K562 (cell line): ENCODE results near the gene EPO. TPM values are rescaled to one million over a fixed set of nuclear protein-coding genes. Genes with fewer than 3 reads are reported as not detected.

Experiments
- ARNT ChIP-seq, 2 experiments: fragments of 450-650 bp; IDR thresholded peaks; 2 replicates each; pipeline ENCODE4 v1.6.1; 2016; ENCODE audit warnings: mild to moderate bottlenecking in 1 of 2
- CBFB ChIP-seq: sonication (generic); formaldehyde crosslinking; IDR thresholded peaks from 2 replicates; pipeline ENCODE4 v1.4.0; 2020; ENCODE audit warnings: mild to moderate bottlenecking, missing genetic modification reagents
- GTF2F1 ChIP-seq: IDR thresholded peaks from 2 replicates; pipeline ENCODE4 v1.6.1; 2011; ENCODE audit warnings: low read depth, low read length, improper control_type of control experiment
- MCM2 ChIP-seq: fragments of 450-650 bp; IDR thresholded peaks from 2 replicates; pipeline ENCODE4 v1.6.1; 2017; ENCODE audit warnings: low read depth, mild to moderate bottlenecking
- MXI1 ChIP-seq: IDR thresholded peaks from 2 replicates; pipeline ENCODE4 v1.6.1; 2011; ENCODE audit warnings: low read depth, mild to moderate bottlenecking, improper control_type of control experiment, low read length
- NRF1 ChIP-seq, 2 experiments: fragments of 450-650 bp; IDR thresholded peaks in 1 of 2; conservative IDR thresholded peaks in 1 of 2; 2 replicates each; pipeline ENCODE4 v1.6.1; 2014; ENCODE audit warnings: mild to moderate bottlenecking in 2 of 2
- PBX2 ChIP-seq, 2 experiments: IDR thresholded peaks in 1 of 2; conservative IDR thresholded peaks in 1 of 2; 2 replicates each; pipeline ENCODE4 v1.6.1; 2016; ENCODE audit warnings: low read depth in 2 of 2, mild to moderate bottlenecking in 1 of 2, missing compliant biosample characterization in 1 of 2, missing genetic modification characterization in 1 of 2, moderate library complexity in 1 of 2
- RBM25 ChIP-seq: fragments of 200-400 bp; formaldehyde crosslinking; IDR thresholded peaks from 2 replicates; pipeline ENCODE4 v1.6.1; 2018; ENCODE audit warnings: low read length, low read depth, moderate library complexity; ENCODE audit not compliant: severe bottlenecking
- SNAPC5 ChIP-seq: fragments of 250-450 bp; sonication (Bioruptor Pico); IDR thresholded peaks from 2 replicates; pipeline ENCODE4 v1.8.0; 2021; ENCODE audit warnings: moderate library complexity, mild to moderate bottlenecking, inconsistent platforms
- SREBF1 ChIP-seq: fragments of 150-350 bp; IDR thresholded peaks from 2 replicates; pipeline ENCODE4 v1.6.1; 2014; ENCODE audit warnings: antibody characterized with exemption, low read depth, low read length, borderline replicate concordance
- TAF1 ChIP-seq: IDR thresholded peaks from 2 replicates; pipeline ENCODE4 v1.6.1; 2011; ENCODE audit warnings: mild to moderate bottlenecking, low read length, moderate library complexity; ENCODE audit not compliant: insufficient read depth, control insufficient read depth, severe bottlenecking; ENCODE audit errors: extremely low read depth
- U2AF1 ChIP-seq: fragments of 200-400 bp; formaldehyde crosslinking; optimal IDR thresholded peaks from 2 replicates; pipeline ENCODE3; 2017; ENCODE audit warnings: mild to moderate bottlenecking, low read depth, low read length, moderate library complexity
- XRCC3 ChIP-seq: fragments of 450-650 bp; IDR thresholded peaks from 2 replicates; pipeline ENCODE4 v1.6.1; 2017; ENCODE audit warnings: mild to moderate bottlenecking, moderate library complexity
- ZKSCAN3 ChIP-seq: fragments of 250-450 bp; sonication (Bioruptor Pico); IDR thresholded peaks from 2 replicates; pipeline ENCODE4 v1.4.0; 2020
- ZNF274 ChIP-seq: IDR thresholded peaks from 2 replicates; pipeline ENCODE4 v1.6.1; 2011; ENCODE audit warnings: low read depth, mild to moderate bottlenecking, low read length, moderate library complexity, borderline replicate concordance
- ZNF384 ChIP-seq: IDR thresholded peaks from 2 replicates; pipeline ENCODE4 v1.6.1; 2012; ENCODE audit warnings: low read depth, low read length, improper control_type of control experiment
- ZNF518B ChIP-seq: fragments of 250-450 bp; sonication (Bioruptor Pico); IDR thresholded peaks from 2 replicates; pipeline ENCODE4 v1.5.0; 2021; ENCODE audit warnings: mild to moderate bottlenecking, moderate library complexity
- ZSCAN29 ChIP-seq: fragments of 450-650 bp; IDR thresholded peaks from 2 replicates; pipeline ENCODE4 v1.6.1; 2017
- polyA plus RNA-seq, 8 experiments: library from polyadenylated mRNA; depleted of rRNA in 4 of 8; stranded (reverse) in 5 of 8; unstranded in 3 of 8; fragments of >200 nt; fragmentation: Nextera tagmentation in 2 of 8; fragmentation: Illumina TruSeq in 1 of 8; extraction: Ambion mirVana in 2 of 8; extraction: Trizol in 1 of 8; gene quantifications; 2 replicates each; pipeline versions ENCODE4 v1.2.1 to v1.2.3, GENCODE V29; 2011 to 2014; ENCODE audit warnings: inconsistent platforms in 1 of 8, missing spikeins in 1 of 8
- total RNA-seq, 7 experiments: library from RNA; depleted of rRNA in 6 of 7; stranded (reverse); fragments of >200 nt in 6 of 7; fragmentation: Illumina TruSeq in 2 of 7; extraction: Trizol in 2 of 7; gene quantifications; 2 replicates each; pipeline versions ENCODE4 v1.2.1 to v1.2.3, GENCODE V29; 2011 to 2021; ENCODE audit warnings: low replicate concordance in 1 of 7
- TF ChIP-seq, protein P1 (sequence below): fragments of 250-450 bp; sonication (Bioruptor Pico); IDR thresholded peaks from 2 replicates; pipeline ENCODE4 v1.4.0; 2020; ENCODE audit warnings: borderline replicate concordance

EPO gene
- total and polyA plus RNA-seq, 9 of the 15 experiments (the other 6 are each of a cell fraction or from before 2014, with no cell fraction given), result 0.06 to 0.41 (median 0.07) TPM; not detected in 6

DNA sequence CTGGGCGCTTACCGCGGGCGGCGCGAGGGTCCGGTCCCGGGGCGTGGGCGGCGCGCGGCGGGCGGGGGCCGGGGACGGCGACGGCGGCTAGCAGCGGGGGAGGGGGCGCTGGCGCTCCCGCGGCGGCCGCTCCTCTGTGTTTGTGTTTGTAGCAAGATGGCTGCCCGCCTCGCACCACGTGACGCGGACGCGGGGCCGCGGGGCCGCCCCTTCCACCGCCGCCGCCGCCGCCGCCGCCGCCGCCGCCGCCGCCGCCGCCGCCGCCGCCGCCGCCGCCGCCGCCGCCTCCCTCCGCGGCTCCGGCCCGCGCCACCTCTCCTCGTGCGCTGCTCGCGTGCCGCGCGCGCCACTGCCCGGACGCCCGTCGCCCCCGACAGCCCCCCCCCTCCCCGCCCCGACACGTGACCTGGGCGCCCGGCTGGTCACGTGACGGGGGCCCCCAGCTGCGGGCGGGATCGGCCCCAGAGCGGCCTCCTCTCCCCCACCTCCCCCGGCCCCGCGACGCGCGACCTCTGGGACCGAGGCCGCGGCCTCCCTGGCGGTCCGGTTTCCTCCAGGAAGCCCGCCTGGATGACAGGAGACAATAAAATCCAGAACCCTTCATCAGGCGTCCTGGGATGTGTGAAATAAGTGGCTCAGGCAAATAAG, 26.0 kb upstream of the EPO start, which contains the start of gene GIGYF1 (continued):
- no peak for TF ChIP-seq PBX2 (CRISPR knock-in tag; IDR thresholded peaks at IDR 0.05; ENCODE audit: low read depth)
- no peak for TF ChIP-seq PBX2 (tag; conservative IDR thresholded peaks at IDR 0.05; ENCODE audit: low read depth)
- TF ChIP-seq ZNF384, result no peak
- TF ChIP-seq MCM2, result no peak
- TF ChIP-seq ZKSCAN3 (CRISPR knock-in tag), result no peak
- no peak for TF ChIP-seq GTF2F1
- no peak for TF ChIP-seq MXI1
- no peak for TF ChIP-seq ARNT (IDR thresholded peaks at IDR 0.05)
- no peak for TF ChIP-seq RBM25
- no peak for TF ChIP-seq ZNF518B
- no peak for TF ChIP-seq U2AF1
- peak; percentile 32 for TF ChIP-seq TAF1
- no peak for TF ChIP-seq SREBF1
- no peak for TF ChIP-seq SNAPC5 (CRISPR knock-in tag)
- no peak for TF ChIP-seq CBFB (CRISPR knock-in tag)
- no peak for TF ChIP-seq XRCC3
- TF ChIP-seq ZNF274, result no peak
- no peak for TF ChIP-seq NRF1 (conservative IDR thresholded peaks at IDR 0.05 in 1 of 2, IDR thresholded peaks at IDR 0.05 in 1 of 2)
- no peak for TF ChIP-seq ZSCAN29
- TF ChIP-seq, protein P1, sequence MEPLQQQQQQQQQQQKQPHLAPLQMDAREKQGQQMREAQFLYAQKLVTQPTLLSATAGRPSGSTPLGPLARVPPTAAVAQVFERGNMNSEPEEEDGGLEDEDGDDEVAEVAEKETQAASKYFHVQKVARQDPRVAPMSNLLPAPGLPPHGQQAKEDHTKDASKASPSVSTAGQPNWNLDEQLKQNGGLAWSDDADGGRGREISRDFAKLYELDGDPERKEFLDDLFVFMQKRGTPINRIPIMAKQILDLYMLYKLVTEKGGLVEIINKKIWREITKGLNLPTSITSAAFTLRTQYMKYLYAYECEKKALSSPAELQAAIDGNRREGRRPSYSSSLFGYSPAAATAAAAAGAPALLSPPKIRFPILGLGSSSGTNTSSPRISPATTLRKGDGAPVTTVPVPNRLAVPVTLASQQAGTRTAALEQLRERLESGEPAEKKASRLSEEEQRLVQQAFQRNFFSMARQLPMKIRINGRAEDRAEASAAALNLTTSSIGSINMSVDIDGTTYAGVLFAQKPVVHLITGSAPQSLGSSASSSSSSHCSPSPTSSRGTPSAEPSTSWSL (CRISPR knock-in tag), result no peak
